Naive thymus-derived CD8-positive, alpha-beta T cell (primary cell): ENCODE results near the gene REX1BD. TPM values are rescaled to one million over a fixed set of nuclear protein-coding genes. Genes with fewer than 3 reads are reported as not detected.

Source experiments
- ATAC-seq, 2 donors: fragments of 150-1000 bp; cut with Tn5 transposase in 1 of 2; sonication (Bioruptor Pico), chemical (Tn5 transposase) in 1 of 2; 1 replicate in 1 of 2; 2 replicates in 1 of 2; pipeline ENCODE4 v1.10.0; 2021; ENCODE audit warnings: mild to moderate bottlenecking in 2 of 2, moderate library complexity in 2 of 2
- POLR2A ChIA-PET: fragments of 350-600 bp; sonication (Branson Sonifier 250); formaldehyde crosslinking; loops from one replicate; lab custom pipeline; 2021; ENCODE audit warnings: antibody characterized with exemption; lab: Charles Lee
- DNase-seq, 10 donors: peaks; one replicate each; pipeline versions ENCODE4 v3.0.0 to v3.0.0-alpha.2; 2020 to 2022
- H3K27ac Mint-ChIP-seq, 10 donors: one replicate each; pipeline ENCODE4 v1.8.0; 2020 to 2022; ENCODE audit warnings: mild to moderate bottlenecking in 10 of 10, mixed read lengths in 10 of 10, moderate library complexity in 4 of 10, inconsistent platforms in 1 of 10
- H3K27me3 Mint-ChIP-seq, 5 donors: one replicate each; pipeline ENCODE4 v1.8.0; 2021 to 2022; ENCODE audit warnings: mixed read lengths in 5 of 5
- H3K36me3 Mint-ChIP-seq, 3 donors: one replicate each; pipeline ENCODE4 v1.8.0; 2020 to 2022; ENCODE audit warnings: mixed read lengths in 3 of 3, mild to moderate bottlenecking in 2 of 3, inconsistent platforms in 1 of 3
- H3K4me1 Mint-ChIP-seq, 4 donors: one replicate each; pipeline ENCODE4 v1.8.0; 2021 to 2022; ENCODE audit warnings: mixed read lengths in 4 of 4
- H3K4me3 Mint-ChIP-seq, 10 donors: one replicate each; pipeline ENCODE4 v1.8.0; 2020 to 2022; ENCODE audit warnings: mild to moderate bottlenecking in 10 of 10, mixed read lengths in 10 of 10, moderate library complexity in 6 of 10, inconsistent platforms in 1 of 10
- H3K9me3 Mint-ChIP-seq, 9 donors: one replicate each; pipeline ENCODE4 v1.8.0; 2020 to 2022; ENCODE audit warnings: mixed read lengths in 9 of 9, mild to moderate bottlenecking in 3 of 9, inconsistent platforms in 1 of 9, moderate library complexity in 1 of 9
- polyA plus RNA-seq, 3 donors: library from polyadenylated mRNA; unstranded; fragments of 300-500 nt; fragmentation: Illumina TruSeq; gene quantifications; one replicate each; pipeline ENCODE4 v1.2.3, GENCODE V29; 2021
- total RNA-seq, 8 experiments: library from RNA in 2 of 8; stranded (reverse) in 2 of 8; gene quantifications; one replicate each; pipeline ENCODE4 v1.2.3 and lab custom pipeline; 2021 to 2026

Gene REX1BD
- total and polyA plus RNA-seq, 5 experiments from 2014 or later = 138 to 196 (median 165) TPM

- no peak for ATAC-seq
- H3K36me3 Mint-ChIP-seq = peaks cover 0 to 9% (median 0%) of the 10 kb centered on the region in 3 donors
- H3K27me3 Mint-ChIP-seq = peaks cover 20 to 80% (median 46%) of the 10 kb centered on the region in 5 donors
- peak overlapping the region in 9 of 10 donors; percentile 22 to 76 (median 50) for H3K4me3 Mint-ChIP-seq
- peaks cover 6 to 37% (median 17%) of the 10 kb centered on the region in 4 donors for H3K4me1 Mint-ChIP-seq
- DNase-seq = no peak
- peak overlapping the region in 3 of 10 donors; percentile 37 to 92 (median 63) for H3K27ac Mint-ChIP-seq
- POLR2A ChIA-PET = interaction anchor here (0.6 kb wide), 2 partner anchors 75 to 272 kb away, joined by 3 to 4 read pairs; no protein-coding TSS in a partner anchor
- H3K9me3 Mint-ChIP-seq = no peaks in the 10 kb centered on the region
Observed at GRCh38 chr19:18605196-18605545, 16.6 kb downstream of the REX1BD start.

- H3K27ac Mint-ChIP-seq = peak overlapping the region in 3 of 10 donors; percentile 37 to 92 (median 63)
- peak overlapping the region in 9 of 10 donors; percentile 22 to 76 (median 50) for H3K4me3 Mint-ChIP-seq
Observed at GRCh38 chr19:18605546-18606280, 17.1 kb downstream of the REX1BD start.

GRCh38 chr19:18606281-18607225 is 18.0 kb downstream of the REX1BD start, which contains the start of gene CRLF1:
Gene CRLF1 (minus strand): TSS chr19:18606799. CDS start chr19:18606656, 143 bp downstream.
- POLR2A ChIA-PET = no interaction called here
- H3K9me3 Mint-ChIP-seq = no peaks in the 10 kb centered on the region
- H3K27me3 Mint-ChIP-seq = peaks cover 24 to 79% (median 50%) of the 10 kb centered on the region in 5 donors
- H3K36me3 Mint-ChIP-seq = peaks cover 0 to 12% (median 0%) of the 10 kb centered on the region in 3 donors
- peaks cover 10 to 44% (median 24%) of the 10 kb centered on the region in 4 donors for H3K4me1 Mint-ChIP-seq
- ATAC-seq = no peak
- peak within 1 kb of the TSS in 1 of 10 donors; percentile 63 for H3K27ac Mint-ChIP-seq
- peak within 1 kb of the TSS in 4 of 10 donors; percentile 18 to 69 (median 62) for H3K4me3 Mint-ChIP-seq
- no peak for DNase-seq

More at GRCh38 chr19:18605546-18606280, 17.1 kb downstream of the REX1BD start:
- Mint-ChIP-seq H3K9me3 (no peaks in the 10 kb centered on the region), H3K36me3 (peaks cover 0 to 9% (median 0%) of the 10 kb centered on the region in 3 donors), H3K4me1 (peaks cover 6 to 37% (median 18%) of the 10 kb centered on the region in 4 donors), H3K27me3 (peaks cover 20 to 78% (median 46%) of the 10 kb centered on the region in 5 donors)
- POLR2A ChIA-PET = interaction anchor here (0.6 kb wide), 2 partner anchors 76 to 272 kb away, joined by 3 to 4 read pairs; no protein-coding TSS in a partner anchor
- no peak for ATAC-seq
- DNase-seq = no peak

- H3K9me3 Mint-ChIP-seq = no peaks in the 10 kb centered on the region
- H3K27ac Mint-ChIP-seq = no peak overlapping the region
- H3K36me3 Mint-ChIP-seq = peaks cover 0 to 12% (median 0%) of the 10 kb centered on the region in 3 donors
- H3K4me3 Mint-ChIP-seq = peak overlapping the region in 3 of 10 donors; percentile 7 to 69 (median 57)
- no peak for DNase-seq
- ATAC-seq = no peak
- POLR2A ChIA-PET = no interaction called here
- peaks cover 13 to 52% (median 30%) of the 10 kb centered on the region in 4 donors for H3K4me1 Mint-ChIP-seq
- H3K27me3 Mint-ChIP-seq = peaks cover 25 to 79% (median 46%) of the 10 kb centered on the region in 5 donors
Observed at GRCh38 chr19:18607226-18608101, 18.9 kb downstream of the REX1BD start.

GRCh38 chr19:18608102-18608804 is 19.7 kb downstream of the REX1BD start:
- Mint-ChIP-seq H3K27me3 (peaks cover 22 to 79% (median 44%) of the 10 kb centered on the region in 5 donors), H3K9me3 (no peaks in the 10 kb centered on the region), H3K36me3 (peaks cover 0 to 9% (median 0%) of the 10 kb centered on the region in 3 donors), H3K27ac (no peak overlapping the region), H3K4me1 (peaks cover 13 to 54% (median 27%) of the 10 kb centered on the region in 4 donors), H3K4me3 (peak overlapping the region in 5 of 10 donors; percentile 26 to 69 (median 28))
- no peak for ATAC-seq
- DNase-seq = no peak
- POLR2A ChIA-PET = no interaction called here

- no peak for ATAC-seq
- H3K36me3 Mint-ChIP-seq = peaks cover 0 to 9% (median 0%) of the 10 kb centered on the region in 3 donors
- H3K27me3 Mint-ChIP-seq = peaks cover 21 to 82% (median 50%) of the 10 kb centered on the region in 5 donors
- no peak overlapping the region for H3K27ac Mint-ChIP-seq
- H3K9me3 Mint-ChIP-seq = no peaks in the 10 kb centered on the region
- DNase-seq = no peak
- H3K4me1 Mint-ChIP-seq = peaks cover 13 to 59% (median 27%) of the 10 kb centered on the region in 4 donors
- POLR2A ChIA-PET = no interaction called here
- H3K4me3 Mint-ChIP-seq = peak overlapping the region in 5 of 10 donors; percentile 7 to 67 (median 28)
Observed at GRCh38 chr19:18608805-18609716, 20.5 kb downstream of the REX1BD start.

- Mint-ChIP-seq H3K4me3 (peak overlapping the region in 2 of 10 donors; percentile 4 to 11), H3K36me3 (peaks cover 0 to 9% (median 0%) of the 10 kb centered on the region in 3 donors), H3K9me3 (no peaks in the 10 kb centered on the region), H3K4me1 (peaks cover 13 to 60% (median 29%) of the 10 kb centered on the region in 4 donors), H3K27ac (no peak overlapping the region), H3K27me3 (peaks cover 24 to 82% (median 56%) of the 10 kb centered on the region in 5 donors)
- ATAC-seq (no peak), DNase-seq (no peak)
- POLR2A ChIA-PET = no interaction called here
Observed at GRCh38 chr19:18609717-18610051, 21.1 kb downstream of the REX1BD start.

GRCh38 chr19:18610245-18610555 is 21.6 kb downstream of the REX1BD start:
- Mint-ChIP-seq H3K27me3 (peaks cover 27 to 82% (median 52%) of the 10 kb centered on the region in 5 donors), H3K9me3 (no peaks in the 10 kb centered on the region), H3K4me1 (peaks cover 13 to 54% (median 29%) of the 10 kb centered on the region in 4 donors), H3K4me3 (peak overlapping the region in 2 of 10 donors; percentile 4 to 11), H3K27ac (no peak overlapping the region), H3K36me3 (peaks cover 0 to 9% (median 0%) of the 10 kb centered on the region in 3 donors)
- no peak for DNase-seq
- POLR2A ChIA-PET = no interaction called here
- no peak for ATAC-seq

GRCh38 chr19:18610556-18611326 is 22.1 kb downstream of the REX1BD start:
- Mint-ChIP-seq H3K36me3 (peaks cover 0 to 6% (median 0%) of the 10 kb centered on the region in 3 donors), H3K27ac (peak overlapping the region in 1 of 10 donors; percentile 35), H3K4me1 (peaks cover 13 to 50% (median 25%) of the 10 kb centered on the region in 4 donors), H3K27me3 (peaks cover 26 to 81% (median 49%) of the 10 kb centered on the region in 5 donors), H3K9me3 (no peaks in the 10 kb centered on the region), H3K4me3 (peak overlapping the region; percentile 36 to 83 (median 78))
- no peak for DNase-seq
- POLR2A ChIA-PET = no interaction called here
- ATAC-seq = no peak
